ENCODE measurements around the gene GJA3.

Gene GJA3

DNA sequence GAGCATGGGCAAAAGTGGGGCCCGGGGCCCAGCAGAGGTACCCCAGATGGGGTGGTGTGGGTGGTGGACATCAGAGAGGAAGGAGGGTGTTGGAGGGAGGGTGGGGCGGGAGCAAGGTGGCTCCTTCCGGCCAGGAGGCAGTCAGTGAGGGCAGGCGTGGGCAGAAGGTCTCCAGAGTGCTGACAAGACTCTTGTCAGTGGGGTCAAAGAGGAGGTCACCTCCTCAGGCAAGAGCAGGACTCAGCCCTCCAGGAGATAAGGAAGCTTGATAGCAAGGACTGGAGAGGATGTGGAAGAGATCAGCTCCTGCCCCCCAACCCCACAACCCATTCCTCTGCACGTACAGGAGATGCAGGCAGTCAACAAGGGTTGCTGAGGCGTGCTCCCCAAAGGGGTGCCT is 9.8 kb downstream of the GJA3 start:
- DNase-seq (ENCODE audit: low spot score) = no peak

DNA sequence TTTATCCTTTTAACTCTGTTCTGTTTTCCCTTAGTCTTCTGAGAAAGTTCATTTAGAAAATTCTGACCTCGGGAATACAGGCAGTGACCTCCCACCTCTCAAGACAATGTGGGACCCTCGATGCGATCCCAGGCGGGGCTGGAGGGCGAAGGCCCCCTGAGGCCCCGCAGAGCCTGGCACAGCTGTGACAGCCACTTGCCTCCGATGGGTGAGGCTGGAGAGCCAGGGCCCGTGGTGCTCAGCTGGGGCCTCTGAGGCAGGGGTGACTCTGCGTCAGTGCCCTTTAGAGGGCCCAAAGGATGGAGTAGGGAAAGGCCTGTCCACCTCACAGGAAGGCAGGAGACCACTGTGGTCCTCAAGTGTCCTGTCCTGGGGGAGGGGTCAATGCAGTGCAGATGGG is 10.3 kb downstream of the GJA3 start:
- no peak for DNase-seq (ENCODE audit: low spot score)

DNA sequence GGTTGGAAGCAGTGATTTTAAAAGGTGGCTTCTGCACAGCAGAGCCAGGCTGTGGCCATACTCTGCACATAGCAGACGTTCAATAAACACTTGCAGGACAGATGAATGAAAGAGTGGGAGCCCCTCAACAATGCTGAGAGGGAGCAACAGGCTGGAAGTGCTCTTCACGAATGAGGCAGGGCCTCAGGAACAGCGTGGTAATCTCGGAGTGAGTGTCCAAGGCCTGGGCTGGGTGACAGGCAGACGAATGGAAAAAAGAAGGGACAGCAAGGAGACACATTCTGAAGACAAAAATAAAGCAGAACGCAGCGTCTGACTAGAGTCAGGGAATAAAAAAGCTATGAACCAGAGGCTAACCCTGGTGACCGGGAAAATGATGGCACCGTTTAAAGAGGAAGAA is 11.1 kb downstream of the GJA3 start:
- DNase-seq (ENCODE audit: low spot score) = no peak

DNA sequence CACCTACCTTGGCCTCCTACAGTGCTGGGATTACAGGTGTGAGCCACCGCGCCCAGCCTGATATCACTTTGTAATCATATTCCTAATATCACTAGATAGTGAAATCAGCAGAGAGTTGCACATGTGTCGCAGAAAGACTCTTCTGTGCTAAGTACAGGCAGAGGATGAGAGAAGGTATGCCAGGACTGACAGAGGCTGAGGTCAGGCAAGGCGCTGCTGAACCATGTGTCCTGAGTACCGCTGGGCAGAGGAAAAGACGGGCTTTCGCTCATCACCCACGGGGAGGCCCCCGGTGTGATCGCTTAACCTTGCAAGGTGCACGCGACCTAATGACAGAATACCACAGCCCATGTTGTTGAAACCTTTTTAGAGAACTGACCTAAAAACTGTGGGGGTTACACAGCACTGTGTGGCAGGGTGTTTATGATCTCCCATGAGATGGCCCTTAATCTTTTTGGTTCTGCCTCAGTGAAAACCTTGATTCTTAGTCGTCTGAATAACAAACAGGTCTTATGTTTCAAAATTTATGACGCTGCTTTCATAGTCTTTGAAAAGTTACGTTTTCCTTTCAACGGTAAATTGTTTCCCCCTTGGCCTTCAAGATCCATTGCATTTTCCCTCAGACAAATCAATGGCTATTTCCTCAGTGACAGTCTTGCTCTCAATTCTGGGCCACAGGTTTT is 12.2 kb downstream of the GJA3 start:
- DNase-seq (ENCODE audit: low spot score) = no peak

DNA sequence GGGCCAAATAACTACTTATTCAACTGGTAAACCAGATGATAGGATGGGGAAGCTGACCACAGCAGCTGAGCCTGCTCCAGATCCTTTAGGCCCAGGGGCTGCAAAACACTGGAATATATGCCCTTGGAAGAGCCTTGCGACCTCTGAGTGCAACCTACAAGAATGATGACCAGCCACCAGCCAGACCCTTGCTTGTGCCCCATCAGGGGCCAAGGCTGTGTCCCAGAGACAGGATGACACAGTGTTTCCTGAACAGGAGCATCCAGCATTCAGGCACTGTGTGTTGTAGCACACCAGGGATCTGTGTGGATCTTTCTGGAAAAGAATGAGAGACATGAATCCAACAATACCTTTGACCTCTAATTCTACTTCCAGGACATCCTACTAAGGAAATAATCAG is 14.5 kb downstream of the GJA3 start:
- DNase-seq (ENCODE audit: low spot score) = no peak

GRCh38 chr13:20145521-20145920 is 15.3 kb downstream of the GJA3 start:
- no peak for DNase-seq (ENCODE audit: low spot score)

- DNase-seq (ENCODE audit: low spot score) = no peak
Observed at GRCh38 chr13:20144141-20144850, 16.6 kb downstream of the GJA3 start.

GRCh38 chr13:20142927-20143480 is 17.8 kb downstream of the GJA3 start:
- DNase-seq (ENCODE audit: low spot score) = no peak

DNA sequence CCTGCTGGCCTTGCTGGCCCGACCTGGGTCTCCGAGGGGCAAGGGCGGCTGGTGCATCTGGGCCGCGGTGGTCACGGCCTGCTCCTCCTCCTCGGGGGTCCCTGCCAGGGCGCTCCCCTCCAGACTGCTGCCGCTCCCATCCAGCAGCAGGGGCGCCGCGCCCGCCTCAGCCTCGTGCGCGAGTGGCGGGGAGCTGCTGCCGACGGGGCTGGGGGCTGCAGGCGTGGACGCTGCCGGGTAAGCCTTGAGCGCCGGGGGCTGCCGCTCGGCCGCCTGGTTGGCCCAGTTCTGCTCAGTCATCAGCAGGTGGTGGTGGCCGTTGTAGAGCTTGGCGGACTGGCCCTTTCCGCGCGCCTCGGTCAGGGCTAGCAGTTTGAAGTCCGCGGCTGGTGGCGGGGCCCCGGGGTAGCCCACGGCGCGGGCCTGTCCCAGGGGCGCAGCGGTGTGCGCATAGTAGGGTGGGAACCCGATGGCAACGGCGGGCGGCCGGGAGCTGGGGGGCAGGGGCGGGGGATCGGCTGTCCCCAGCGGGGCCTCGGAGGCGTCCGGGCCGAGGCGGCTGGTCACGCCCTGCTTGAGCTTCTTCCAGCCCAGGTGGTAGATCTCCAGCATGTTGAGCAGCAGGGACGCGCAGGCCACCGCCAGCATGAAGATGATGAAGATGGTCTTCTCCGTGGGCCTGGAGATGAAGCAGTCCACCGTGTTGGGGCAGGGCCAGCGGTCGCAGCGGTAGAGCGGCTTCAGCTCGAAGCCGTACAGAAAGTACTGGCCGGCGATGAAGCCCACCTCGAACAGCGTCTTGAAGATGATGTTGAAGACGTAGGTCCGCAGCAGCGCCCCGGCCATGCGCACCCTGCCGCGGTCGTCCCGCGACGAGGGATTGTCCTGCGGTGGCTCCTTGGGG is 18.6 kb downstream of the GJA3 start:
- DNase-seq (ENCODE audit: low spot score) = no peak

DNA sequence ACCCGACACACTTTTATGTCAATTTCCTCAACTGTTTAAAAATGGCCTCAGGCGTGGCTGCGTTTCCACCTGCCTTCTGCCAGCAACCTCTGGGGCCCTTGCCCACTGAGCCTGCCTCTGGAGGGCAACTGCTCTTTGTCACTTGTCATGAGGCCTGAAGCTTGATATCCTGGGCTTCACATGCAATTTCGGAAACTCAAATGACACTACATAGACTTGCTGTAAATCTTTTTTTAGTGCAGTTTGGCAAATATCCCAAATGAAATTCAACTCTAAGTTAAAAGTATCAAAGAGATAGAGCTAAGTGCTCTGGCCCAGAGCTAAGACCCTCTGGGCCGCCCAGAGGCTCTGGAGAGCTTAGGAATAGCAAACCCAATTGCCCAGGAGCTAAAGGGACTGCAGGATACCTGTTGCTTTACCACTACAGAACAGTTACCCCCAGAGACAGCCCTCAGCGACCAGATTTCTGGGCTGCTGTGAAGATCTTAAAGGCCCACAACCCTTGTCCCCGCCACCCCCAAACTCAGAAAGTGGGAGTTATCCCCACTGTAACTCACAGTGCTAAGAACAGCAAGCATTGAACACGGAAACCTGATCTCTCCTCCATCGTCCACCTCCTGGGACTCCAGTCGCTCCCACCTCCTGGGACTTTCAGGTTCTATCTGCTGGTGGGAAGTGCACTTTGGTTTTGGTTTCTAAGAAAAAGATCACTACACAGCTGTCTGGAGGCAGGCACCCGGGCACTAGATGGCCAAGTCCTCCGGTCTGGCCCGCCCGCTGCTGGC is 19.4 kb downstream of the GJA3 start:
- DNase-seq (ENCODE audit: low spot score) = no peak

DNA sequence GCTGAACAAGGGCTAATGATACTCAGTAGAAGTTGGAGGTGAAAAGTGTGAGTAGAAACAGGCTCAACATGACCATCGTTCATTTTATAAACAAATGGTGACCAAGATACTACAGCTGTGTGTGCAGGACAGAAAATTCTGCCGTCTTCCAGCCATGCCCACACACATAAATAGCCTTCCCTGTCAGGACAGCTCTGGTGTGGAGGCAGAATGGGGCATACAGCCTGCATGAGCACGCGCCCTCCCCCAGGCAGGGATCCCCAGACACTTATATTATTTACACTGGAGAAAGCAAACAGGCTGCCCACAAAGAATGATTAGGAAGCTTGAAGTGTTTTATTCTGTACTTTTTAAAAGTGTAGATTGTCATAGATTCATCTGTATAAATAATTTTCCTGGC is 20.4 kb downstream of the GJA3 start:
- no peak for DNase-seq (ENCODE audit: low spot score)

GRCh38 chr13:20137875-20138274 is 23.0 kb downstream of the GJA3 start:
- DNase-seq (ENCODE audit: low spot score) = no peak

GRCh38 chr13:20136781-20137703 is 23.8 kb downstream of the GJA3 start:
- no peak for DNase-seq (ENCODE audit: low spot score)

DNA sequence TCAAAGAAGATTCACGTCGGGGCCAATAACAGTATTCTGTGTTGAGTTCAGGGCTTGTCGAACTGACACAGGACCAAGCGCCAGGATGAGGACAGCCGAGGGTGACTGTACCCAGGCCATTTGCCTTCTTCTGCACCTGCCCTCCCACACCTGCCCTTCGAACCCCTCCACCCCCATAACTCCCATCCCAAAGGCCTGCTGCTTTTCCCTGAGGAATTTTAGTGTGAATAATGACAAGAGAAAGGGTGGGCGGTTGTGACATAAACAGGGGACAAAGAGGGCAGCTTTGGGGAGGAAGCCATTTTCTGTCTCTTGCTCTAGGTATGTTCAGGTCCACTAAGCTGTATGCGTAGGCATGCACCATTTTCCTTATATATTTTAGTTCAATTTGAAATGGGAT is 26.1 kb downstream of the GJA3 start:
- DNase-seq (ENCODE audit: low spot score) = no peak

DNA sequence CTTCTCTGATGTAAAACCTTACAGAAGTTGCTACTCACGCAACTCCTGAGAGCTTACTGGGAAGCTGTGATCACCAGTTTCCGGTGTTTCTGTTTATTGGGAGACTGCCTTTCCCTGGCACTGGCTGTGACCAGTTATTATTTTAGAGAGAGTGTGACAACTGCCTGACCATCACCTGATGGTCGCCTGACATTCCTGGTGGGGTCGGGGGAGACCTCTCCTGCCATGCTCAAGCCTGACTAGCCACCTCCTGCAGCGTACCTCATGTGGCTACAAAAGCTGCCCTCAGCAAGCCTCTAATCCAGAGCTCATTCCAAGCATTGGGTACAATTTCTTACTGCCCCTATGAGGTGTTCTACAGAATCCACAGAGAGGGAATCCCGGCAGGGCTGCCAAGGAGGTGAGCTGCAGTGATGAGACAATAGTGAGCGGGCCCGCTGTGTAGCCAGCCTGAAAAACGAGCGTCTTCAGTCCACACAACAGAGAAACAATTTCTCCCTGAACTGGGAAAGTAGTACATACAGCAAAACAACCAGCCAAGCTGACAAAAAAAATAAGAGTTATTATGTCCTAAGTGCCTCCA is 28.7 kb downstream of the GJA3 start:
- DNase-seq (ENCODE audit: low spot score) = no peak

DNA sequence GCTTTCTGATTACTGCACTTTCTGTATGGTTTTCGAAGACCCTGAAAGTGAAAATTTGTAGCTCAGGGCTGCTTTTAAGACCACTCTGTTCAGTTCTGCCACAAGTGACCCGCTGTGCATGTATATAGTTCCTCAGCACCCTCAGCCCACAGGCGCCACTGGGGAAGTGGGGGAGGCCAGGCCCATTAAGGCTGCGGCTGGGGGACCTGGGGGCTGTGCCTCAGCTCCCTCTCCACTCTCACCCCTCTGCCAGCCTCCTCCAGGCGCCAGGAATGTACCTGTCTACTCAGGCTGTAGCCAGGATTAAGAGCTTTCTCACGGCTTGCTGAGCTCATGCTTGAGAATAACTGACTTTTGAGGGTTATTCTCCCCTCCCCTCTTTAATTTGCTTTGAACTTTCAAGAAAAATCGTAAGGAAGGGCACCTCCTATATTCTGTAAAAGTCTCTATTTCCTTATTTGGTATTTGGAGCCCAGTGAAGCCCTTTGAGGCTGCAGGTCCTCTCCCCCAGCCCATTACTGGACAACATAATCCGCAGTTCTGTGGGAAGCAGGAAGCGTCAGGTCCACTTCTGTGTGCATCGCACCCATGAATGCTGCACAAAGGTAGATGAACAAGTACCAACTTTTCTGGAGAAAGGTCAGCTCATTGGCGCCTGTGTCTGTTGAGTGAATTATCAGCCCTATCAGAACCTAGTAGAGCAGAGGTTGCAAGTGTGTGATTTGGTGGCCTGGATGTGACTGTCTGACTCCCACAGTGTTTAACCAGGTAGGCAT is 29.6 kb downstream of the GJA3 start:
- no peak for DNase-seq (ENCODE audit: low spot score)

DNA sequence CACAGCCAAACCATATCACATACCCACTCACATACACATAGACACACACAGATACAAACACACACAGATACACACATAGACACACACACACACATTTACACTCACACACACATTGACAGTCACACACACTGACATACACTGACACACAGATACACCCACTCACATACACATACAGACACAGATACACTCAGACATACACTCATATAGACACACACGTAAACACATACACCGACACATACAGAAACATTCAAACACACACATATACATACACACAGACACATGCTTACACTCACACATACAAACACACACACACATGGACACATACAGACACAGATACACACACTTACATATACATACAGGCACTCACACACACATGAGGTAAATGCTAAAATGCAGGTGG is 30.2 kb downstream of the GJA3 start:
- DNase-seq (ENCODE audit: low spot score) = no peak

DNA sequence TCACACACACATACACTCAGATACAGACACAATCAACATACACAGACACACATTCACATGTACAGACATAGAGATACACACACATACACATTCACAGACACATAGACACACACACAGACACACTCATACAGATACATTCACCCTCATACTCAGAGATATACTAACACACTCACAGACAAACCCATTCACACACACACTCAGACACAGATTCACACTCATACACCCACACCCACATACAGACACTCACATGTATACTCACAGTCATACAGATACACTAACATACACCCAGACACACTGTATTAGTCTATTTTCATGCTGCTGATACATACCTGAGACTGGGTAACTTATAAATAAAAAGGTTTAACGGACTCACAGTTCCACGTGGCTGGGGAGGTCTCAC is 30.8 kb downstream of the GJA3 start:
- no peak for DNase-seq (ENCODE audit: low spot score)

GRCh38 chr13:20129076-20129475 is 31.8 kb downstream of the GJA3 start:
- no peak for DNase-seq (ENCODE audit: low spot score)

Measured in CD4-positive, alpha-beta T cell treated with Interleukin-6 at 100 ng/mL for 8 hours (primary cell).